ENCODE data around the gene GALC.

Gene GALC

DNA sequence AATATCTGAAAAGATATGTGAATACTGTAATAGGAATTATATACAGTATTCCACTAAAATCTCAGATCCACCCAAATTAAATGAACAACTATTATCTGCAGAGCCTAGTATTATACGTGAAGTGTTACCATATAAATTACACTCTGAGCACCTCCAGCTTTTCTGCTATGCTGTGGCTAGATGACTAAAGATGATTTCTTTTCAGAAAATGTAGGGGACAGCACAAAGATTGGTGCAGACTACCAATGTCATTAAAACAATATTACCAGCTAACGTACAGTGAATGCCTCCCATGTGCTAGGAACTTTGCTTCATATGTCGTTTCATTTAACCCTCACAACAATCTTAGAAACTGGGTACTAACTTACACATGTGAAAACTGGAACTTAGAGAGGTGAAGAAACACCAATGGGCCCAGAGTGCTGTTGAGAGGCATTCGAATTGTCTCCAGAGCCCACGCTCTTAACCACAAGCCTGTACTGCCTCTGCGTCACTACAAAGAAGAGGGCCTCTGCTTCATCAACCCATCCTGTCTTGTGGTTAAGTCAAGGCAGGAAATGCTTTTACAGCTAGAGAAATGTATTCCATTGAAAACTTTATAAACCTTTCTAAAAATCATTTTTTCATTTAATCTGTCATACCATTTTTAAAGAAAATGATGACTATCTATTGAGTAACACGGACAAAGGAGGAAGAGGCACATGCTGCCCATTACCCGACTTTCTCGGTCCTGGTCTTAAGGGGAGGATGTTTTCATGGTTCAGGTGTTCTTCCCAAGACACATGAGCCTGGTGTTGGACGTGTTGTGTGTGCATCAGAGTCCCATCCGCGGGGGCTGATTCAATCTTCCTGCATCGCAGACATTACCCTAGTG is 13.2 kb upstream of the GALC start:
- DNase-seq, result no peak

DNA sequence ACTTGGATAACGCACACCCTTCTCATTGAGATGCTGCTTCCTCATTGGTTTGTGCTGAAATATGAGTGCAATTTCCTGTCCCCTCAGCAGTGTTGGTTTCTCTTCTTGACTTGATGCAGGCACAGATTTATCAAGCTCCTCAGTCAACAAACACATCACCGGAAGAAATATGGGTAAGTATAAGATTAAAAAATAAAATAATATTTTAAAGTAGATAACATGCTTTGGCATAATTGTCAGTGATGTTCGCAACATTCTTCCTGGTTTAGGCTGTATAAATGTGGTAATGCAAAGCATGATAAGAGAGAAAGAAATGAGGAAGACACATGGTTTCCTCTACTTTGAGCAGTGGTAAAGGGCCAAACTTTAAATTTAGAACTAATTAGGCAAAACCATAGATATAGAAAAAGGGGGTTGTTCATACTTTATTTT is 12.1 kb upstream of the GALC start, which contains the start of gene GPR65:
GPR65 (plus strand) TSS at position 86 of the 432 bp plus-strand sequence. CDS start 5,713 bp downstream, outside the sequence.
- DNase-seq, result no peak

DNA sequence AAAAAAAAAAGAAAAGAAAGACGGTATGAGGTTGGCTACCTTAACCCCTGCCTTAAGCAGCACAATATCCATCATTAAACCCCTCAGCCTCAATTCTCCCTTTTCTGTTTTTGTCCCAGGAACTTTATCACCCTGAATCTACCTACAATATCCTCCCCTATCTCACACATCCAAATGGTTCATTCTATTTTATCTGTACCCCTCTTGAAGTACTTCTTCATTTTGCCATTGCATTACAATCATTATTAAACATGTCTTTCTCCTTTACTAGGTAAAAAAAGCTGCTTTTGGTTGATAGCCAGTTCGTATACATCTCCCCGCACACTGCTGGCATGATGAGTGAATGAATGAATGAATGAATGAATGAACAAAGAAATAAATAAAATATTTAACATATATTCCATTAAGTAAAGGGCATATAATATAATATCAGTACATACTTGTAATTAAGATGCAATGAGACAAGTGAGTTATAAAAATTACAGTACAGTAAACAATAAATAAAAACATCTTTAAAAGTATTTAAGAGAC is 11.6 kb upstream of the GALC start:
- DNase-seq, result no peak

DNA sequence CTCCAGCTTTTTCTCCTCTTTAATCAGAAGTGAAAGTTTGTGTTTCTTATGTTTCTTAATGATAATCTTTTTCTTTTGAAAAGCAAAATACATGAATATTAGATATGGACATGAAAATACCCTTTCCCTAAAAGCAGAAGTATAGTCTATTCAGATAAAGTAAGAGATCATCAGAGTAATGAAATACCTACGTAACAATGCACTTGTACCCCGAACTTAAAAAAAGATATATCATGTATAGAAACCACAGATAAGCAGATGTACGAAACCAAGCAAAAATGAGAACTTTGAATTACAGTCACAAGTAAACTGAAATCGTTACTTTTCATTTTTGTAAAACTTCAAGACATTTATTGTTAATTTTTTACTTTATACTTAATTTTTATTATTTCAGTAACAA is 10.4 kb upstream of the GALC start:
- DNase-seq, result no peak

DNA sequence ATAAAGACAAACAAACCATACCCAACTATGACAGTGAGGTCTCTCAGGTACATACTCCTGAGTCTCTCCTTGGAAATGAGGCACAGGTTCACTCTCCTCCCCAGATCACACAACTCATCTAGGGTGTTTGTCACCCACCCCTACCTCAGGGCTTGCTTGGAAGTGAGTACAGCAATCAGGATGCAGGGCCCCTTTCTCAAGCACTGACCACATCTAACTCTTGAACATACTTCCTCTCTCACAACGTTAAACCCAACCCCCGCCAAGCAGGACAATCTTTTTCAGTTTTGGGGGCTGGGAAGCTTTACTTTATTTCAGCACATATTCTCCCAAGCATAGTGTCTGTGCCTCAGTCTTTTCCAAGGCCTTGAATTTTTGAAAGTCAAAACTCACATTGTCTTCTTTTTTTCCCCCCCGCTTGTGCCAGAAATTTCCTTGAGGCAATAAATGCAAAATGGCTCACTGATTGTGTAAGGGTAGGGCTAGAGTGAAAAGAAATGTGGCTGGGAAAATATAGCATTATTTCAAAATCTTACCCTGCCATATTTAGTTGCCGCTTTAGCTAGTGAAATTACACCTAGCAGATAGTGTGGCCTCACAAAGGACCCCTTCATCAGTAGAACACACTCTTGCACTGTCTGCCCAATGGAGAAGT is 9.6 kb upstream of the GALC start:
- DNase-seq, result no peak

DNA sequence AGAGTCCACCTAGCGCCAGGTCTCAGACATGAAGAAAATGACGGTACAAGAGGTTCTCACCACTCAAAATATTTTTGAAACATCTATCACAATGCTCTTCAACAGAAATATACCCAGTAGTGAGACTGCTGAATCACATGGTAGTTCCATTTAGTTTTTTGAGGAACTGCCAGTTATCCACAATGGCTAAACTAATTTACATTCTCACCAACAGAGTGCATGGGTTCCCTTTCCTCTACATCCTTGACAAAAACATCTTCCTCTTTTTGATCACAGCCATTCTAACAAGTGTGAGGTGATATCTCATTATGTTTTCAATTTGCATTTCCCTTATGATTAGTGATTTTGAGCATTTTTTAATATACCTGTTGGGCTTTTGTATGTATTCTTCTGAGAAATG is 6.3 kb upstream of the GALC start:
- no peak for DNase-seq

DNA sequence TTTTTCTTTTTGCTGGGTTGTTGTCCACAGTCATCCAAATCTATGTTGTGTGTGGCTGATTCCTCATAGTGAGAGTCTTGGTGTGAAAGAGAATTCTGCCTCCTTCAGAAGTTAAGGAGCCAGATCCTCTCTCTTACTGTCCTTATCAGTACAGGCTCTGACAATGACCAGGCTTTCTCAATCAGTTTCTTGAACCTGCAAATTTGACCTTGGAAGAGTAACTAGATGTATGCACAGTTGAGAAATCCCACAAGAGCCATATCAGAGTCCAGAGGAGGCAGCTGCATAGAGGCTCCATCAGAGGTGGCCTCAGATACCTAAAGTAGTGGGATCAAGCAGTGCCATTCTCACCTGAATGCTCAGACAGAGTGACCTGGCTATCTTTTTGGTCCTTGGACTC is 5.5 kb upstream of the GALC start:
- DNase-seq, result no peak

DNA sequence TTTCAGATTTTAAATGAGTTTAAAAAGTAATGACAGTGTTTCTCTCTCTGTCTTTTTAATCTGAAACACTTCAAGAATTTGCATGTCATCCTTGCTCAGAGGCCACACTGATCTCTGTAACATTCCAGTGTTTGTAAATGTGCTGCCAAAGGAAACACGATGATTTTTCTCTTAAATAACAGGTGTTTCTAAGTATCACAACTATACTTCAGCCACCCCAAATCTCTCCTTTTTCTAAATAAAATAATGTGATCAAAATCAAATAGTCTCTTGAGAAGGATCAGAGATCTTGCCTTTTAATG is 3.3 kb upstream of the GALC start:
- no peak for DNase-seq

DNA sequence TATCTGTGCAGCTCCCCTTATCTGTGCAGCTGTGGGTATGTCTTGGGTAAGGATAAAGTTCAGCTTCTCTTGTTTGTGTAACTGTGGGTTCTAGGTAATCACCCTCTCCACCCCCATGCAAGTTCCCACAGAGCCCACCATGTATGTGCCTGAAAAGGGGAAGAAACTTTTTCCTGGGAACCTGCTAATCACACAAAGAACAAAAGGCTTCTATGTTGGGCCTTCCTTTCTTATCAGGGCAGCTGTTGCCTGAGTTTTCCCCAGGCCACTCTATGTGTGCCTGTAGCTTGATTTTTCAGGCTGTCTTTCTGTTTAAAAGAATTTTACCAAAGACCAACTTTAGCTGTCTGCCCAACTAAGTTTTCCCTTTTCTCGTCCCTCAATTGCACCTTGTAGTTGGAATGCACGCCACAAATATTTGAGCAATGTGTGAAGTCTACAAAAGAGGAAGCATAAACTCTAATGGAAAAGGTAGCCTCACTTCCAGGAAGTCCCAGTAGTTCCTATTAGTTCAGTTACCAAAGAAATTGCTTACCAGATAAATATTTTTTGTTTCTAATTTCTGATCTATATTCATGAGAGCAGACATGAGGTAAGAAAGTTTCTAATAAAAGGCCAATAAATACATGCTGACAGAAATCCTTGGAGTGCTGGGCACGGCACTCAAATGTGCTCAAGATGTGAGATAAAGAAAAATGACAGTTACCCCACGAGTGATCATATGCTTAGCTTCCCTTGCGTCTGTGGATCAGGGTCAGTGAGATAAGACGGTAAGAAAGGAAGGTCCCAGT is 2.7 kb upstream of the GALC start:
- DNase-seq, result no peak

DNA sequence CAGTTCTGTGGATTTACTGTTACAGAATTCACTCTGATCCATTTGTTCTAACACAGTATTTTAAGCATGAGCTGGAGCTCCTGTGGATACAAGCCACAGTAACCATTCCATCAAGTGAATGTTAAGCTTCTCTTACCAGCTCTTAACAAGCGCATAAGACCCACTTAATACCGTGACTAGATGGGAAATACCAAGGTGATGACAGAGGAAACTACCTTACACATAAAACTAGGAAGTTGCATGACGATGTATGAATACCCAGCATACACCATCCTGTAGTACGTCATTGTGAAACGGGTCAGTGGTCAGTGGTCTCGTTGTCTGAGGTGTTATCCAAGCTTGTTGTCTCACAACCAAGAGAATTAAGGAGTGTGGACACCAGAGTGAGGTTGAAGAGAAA is 2.0 kb upstream of the GALC start:
- DNase-seq, result no peak

DNA sequence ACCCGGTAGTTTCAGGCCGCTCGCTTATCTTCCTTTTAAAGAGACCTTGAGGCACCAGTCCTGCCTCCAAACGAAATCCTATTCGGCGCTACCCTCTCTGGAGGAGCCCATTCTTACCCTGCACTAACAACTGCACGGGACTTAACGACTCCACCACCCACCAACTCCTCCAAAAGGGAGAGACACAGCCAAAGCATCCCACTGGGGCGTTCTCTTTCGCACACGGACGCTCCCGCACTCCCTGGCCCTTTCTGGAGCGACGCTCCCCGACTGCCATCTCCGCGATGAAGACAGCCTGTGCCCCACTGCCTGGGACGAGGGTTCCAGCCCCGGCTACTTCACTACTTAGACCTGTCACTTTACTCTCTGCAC is 650 bp downstream of the GALC start:
- no peak for DNase-seq

DNA sequence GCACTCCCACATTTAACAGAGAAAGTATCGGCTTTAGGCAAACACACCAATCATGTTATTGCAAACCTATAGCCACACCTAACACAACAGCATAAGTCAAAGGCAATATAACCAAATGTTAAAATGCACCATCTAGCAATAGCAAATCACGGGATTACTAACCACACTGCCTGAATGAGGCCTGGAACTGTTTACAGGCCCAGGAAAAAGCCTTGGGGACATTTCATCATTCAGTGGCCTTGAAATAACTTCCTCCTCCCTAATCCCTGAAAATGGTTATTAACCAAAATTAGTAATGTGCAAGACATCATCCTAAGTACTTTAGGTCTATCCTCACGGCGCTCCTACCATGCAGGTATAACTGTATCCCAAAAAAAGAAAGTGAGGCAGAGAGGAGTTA is 2.3 kb downstream of the GALC start:
- DNase-seq, result no peak

DNA sequence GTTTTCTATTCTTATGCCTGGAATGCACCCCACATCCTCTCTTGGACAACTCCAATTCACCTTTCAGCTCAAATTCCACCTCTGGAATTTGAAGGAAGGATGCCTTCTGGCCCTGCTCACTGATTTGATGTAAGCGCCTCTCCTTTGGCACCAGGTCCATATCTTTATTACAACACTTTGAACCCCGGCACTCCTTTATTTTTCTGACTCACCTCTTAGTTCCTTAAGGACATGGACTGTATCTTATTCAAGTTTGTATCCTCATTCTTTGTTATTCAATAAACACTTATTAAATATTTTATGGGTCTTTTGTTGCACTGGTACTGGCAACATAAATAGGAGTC is 3.1 kb downstream of the GALC start:
- no peak for DNase-seq

DNA sequence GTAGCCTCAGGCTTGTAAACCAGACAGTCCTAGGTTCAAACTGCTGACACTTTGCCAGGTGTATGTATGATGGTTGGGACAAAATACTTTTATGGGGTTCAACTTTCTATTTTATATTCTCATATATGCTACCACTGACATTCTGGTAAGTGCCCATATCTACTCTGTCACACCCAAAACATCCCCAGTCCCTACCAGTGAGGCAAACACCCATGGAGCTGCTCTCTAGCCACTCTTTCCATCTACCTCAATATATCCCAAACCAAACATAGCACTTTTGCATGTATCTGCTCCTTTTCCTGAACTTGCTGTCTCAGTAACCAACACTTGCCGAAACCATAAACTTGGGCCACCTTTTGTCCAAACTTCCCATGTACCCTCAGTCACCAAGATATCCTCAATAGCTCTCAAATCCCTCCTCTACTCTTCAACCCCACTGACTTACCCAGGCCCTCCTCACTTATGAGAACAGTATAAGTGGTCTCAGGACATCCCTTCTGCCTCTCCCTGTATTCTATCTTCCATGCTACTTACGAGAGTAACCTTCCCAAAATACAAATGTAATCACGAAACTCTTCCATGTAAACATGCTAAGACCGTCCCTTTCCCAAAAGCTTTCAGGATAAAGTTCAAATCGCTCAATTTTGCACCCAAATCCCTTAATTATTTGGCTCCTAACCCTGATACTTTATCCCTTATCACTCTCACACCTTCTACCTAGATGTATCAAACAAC is 3.6 kb downstream of the GALC start:
- no peak for DNase-seq

DNA sequence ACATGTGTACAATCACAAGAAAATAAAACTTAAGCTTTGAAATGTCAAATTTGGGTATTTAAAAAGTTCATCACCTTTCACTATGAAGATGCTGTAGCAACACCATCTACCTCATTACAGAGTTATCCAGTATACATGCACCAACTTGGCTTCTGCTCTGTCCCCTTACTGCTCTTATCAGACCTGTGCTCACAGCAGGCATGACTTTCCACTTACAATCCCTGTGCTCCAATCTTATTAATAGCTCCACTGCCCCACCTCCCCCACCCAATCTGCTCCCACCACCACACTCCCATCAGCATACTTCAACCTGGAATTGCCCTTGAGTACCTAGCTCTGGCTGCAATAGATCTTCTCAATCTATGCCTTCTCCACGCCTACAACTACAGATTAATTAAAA is 13.3 kb downstream of the GALC start:
- no peak for DNase-seq

DNA sequence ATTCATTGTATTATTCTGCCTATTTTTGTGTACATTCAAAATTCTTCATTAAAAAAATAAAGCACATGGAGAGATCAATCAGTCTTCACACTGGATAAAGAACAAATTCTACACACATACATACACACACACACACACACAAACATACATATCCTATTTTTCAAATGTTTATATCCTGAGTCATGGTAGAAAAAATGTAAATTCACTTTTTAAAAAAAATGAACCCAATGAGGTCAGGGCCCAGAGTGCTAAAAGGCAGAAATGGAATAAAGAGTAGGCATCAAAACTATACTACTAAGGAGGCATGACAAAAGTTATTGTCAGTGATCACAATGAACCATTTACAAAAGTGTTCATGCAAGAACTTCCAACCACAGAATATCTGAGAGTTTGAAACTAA is 17.3 kb downstream of the GALC start:
- DNase-seq, result no peak

DNA sequence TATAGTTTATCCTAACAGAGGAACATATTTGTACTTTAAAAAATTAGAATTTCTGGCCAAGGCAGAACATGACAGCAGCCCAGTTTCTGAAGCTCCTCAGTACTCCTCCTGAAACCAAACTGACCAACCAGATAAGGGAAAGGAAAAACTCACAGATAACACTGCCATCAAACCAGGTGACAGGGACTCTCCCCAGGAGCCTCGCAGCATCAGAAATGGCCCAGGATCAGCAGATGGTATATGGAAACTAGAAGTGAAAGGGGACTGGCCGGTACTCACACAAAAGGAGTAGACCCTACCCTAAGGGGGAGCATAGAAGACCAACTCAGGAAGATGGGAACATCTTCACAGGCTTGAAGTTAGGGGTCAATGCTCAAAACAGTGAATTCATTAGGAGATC is 22.0 kb downstream of the GALC start:
- DNase-seq, result no peak

DNA sequence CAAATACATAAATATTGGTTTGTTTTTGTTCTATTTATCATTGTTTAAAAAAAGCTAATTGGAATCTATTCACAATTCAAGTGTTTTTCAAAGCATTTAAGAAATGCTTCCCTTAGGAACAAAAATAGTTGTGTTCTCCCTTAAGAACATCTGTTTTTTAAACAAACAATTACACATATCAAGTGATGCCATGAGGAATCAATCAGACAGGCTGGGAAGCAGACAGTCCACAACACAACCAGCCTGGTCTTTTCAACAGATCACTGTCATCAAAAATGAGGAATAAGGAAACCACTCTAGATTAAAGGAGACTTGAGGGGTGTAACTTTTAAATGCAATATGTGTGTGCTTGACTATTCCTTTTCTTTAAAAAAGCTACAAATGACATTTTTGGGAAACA is 25.5 kb downstream of the GALC start:
- DNase-seq, result no peak

DNA sequence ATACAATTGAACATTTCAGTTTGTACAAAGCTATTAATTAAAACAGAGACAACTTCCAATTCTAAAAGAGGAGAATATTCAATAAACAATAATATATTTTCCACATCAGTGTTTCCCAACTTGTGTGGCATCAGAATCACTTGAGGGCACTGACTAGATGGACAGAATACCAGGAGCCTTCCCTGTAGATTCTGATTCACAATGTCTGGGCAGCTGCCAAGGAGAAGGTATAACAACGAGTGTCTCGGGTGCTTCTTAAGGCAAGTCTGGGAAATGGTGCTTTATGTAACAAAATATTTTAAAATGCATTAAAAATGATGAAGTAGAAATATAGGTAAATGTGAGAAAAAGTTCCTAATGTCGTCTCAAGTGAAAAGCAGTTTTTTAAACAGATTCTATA is 26.2 kb downstream of the GALC start:
- no peak for DNase-seq

DNA sequence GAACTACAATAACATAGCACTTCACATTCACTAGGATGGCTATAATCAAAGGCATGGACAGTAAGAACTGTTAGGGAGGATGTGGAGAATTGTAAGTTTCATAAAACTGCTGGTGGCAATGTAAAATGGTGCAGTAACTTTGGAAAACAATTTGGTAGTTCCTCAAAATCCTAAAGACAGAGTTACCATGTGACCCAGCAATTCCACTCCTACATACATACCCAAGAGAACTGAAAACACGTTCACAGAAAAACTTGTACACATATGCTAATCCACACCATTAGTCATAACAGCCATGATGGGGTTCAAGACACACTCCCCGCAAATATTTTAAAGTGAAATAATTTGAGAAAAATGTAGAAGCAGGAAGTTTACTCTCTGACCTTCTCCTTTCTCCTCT is 31.7 kb downstream of the GALC start:
- no peak for DNase-seq

DNA sequence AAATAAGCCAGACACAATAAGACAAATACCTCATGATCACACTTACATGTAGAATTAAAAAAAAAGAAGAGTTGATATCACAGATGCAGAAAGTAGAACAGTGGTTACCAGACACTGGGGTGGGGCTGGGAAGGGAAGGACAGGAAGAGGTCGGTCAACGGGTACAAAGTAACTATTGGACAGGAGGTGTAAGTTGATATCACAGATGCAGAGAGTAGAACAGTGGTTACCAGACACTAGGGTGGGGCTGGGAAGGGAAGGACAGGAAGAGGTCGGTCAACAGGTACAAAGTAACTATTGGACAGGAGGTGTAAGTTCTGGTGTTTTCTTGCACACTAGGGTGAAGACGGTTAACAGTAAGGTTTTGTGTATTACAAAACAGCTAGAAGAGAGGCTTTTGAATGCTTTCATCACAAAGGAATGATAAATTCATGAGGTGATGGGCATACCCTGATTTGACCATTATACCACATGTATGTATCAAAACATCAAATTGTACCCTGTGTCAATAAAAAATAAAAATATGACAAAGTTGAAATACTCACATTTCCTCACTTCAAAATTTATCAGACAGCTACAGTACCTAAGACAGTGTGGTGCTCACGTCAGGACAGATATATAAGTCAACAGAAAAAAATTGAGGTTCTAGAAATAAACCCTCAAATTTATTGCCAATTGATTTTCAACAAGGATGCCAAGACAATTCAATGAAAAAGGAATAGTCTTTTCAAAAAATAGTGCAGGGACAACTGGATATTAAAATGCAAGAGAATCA is 32.8 kb downstream of the GALC start:
- DNase-seq, result no peak

DNA sequence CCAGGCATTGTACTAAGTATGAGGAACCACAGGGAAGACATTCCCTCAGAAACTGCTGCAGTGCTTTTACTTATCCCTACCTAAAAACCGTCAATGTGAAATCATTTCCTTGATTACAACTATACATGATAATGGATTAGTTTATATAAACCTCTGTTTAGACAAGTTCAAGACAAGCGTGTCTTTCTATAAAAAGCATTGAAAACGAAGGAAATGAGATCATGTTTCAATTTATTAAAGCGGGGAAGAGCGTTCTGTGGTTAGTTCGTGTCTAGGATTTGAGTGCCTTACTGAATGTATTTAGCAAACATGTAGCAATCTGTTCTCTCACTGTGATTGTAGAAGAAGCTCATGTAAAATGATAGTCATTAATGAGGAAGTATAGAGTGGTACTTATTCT is 37.5 kb downstream of the GALC start:
- DNase-seq, result no peak

All from NCI-H524 treated with DMSO at 0.1 percent for 48 hours (cell line).